Measurements from ENCODE around the gene C2CD4D.

Gene C2CD4D

DNA sequence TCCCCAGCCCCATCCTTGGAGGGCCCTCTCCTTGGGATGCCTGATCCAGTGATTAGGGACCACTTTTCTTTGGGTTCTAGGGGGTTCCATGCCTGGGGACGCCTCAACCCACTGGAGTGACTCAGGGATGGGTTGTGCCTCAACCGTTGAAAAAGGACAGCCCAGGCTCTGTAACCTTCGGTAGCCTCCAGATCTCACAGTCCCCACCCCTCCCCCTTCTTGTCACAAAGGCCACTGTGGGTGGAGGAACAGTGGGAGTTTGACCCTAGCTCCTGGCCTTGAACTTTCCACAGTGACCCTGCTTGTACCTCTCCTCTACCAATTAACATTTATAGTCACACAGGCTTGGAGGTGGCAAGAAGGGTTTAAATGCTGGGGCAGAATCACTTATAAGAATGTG lies 5.4 kb downstream of the C2CD4D start:
- no peak for DNase-seq

- peak in 1 of 51 donors; percentile 1 for DNase-seq
Measured at GRCh38 chr1:151833172-151833900, 6.3 kb downstream of the C2CD4D start.

DNA sequence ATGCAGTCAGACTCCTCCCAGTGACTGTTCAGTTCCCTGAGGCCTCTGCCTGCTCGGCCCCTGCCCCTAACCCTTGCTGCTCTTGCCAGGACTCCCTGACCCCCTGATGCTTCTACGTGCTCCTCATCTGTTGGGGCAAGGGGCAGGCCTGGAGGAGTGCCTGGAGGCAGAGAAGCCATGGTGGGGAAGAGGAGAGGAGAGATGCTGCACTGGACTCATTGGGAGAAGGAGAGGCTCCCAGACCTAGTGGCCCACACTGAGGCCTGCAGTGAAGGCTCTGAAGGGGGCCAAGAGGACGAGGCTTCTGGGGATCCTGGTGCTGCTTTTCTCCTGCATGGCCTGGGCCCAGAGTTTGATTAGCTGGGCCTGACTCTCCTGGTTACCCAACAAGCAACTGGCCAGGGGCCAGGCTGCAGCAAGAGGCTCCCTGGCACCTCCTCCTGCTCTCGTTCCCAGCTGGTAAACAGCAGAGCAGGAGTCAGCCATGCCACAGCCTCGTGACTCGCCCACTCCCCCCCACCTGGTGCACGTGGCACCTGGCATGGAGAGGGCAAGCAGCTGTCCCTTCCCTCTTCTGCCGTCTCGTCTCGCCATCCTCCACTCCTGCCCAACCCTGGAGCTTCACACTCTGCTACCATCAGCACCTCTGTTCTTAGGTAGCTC lies 7.2 kb downstream of the C2CD4D start:
- peak in 36 of 51 donors; percentile 2 to 75 (median 39) for DNase-seq

- peak in 2 of 51 donors; percentile 19 to 31 for DNase-seq
Measured at GRCh38 chr1:151831605-151832004, 8.0 kb downstream of the C2CD4D start, which contains the start of gene RORC. Gene RORC, minus strand, starts transcription at chr1:151831802. Its CDS starts 38 bp downstream, at chr1:151831764.

DNA sequence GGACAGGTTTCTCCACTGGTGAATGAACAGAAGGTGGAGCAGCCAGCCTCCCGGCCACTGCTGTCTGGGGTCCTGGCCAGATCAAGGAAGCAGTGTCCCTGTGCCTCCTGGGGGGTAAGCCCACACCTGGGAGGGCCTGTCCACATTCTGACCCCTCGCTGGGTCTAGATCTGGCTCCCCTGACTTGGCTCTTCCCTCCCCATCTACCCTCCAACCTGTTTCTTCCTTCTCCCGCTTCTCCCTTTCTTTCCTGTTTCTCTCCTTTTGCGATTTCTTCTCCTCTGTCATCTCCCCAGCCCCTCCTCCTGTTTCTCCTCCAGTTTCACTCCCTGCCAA lies 8.4 kb downstream of the C2CD4D start:
- DNase-seq = no peak

DNA sequence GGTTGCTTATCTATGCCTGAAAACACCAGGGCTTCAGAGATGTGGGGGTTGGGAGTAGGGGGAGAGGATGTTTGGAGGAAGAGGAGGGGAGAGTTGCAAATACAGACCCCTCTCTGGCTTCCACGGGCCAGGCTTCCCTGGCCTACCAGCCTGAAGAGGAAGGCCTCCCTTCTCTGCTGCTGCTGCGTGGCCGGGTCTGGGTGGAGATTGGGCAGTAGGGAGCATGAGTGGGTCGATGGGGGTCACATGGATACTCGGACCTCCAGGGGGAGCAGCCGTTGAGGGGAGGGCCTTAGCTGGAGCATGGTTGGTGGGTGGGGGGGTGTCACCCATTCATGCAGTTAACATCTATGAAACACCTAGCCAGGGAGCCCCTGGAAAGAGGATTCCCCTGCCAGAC lies 9.6 kb downstream of the C2CD4D start:
- no peak for DNase-seq

DNA sequence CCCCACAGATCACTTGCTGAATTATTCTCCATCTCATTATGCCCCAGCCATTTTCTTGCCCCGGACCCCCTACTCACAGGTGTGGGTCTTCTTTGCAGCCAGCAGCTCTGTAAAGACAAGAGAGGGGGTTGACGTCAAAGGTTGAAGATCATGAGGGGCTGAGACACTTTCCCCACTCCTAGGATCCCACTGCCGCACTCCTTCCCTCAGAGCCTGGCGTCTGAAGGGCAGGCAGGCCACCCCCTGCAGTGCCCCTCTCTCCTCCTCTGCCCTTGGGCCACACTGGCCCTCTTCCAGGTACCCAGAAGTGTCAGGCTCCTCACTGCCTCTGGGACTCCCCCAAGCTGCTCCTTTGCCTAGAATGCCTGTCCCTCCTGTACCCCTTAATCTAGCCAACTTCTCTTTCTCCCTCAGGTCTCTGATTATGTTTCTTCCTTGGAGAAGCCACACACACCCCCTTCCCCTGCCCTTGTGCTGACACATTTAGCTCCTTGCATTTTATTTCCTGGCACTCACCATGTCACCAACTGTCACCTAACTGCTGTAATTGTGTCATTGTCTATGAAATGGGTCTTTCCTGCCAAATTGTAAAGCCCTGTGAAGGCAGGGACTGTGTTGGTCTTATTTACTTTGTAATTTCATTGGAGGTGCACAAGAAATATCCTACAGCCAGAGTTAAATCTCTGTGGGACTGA lies 10.1 kb downstream of the C2CD4D start:
- no peak for DNase-seq

GRCh38 chr1:151828921-151829320 lies 10.7 kb downstream of the C2CD4D start:
- peak in 9 of 51 donors; percentile 6 to 24 (median 12) for DNase-seq

- no peak for DNase-seq
Measured at GRCh38 chr1:151827853-151828252, 11.8 kb downstream of the C2CD4D start.

GRCh38 chr1:151825751-151826660 lies 13.6 kb downstream of the C2CD4D start:
- DNase-seq = peak in 1 of 51 donors; percentile 18

GRCh38 chr1:151825204-151825603 lies 14.4 kb downstream of the C2CD4D start:
- peak in 4 of 51 donors; percentile 6 to 15 (median 10) for DNase-seq

GRCh38 chr1:151823175-151823574 lies 16.4 kb downstream of the C2CD4D start:
- no peak for DNase-seq

DNA sequence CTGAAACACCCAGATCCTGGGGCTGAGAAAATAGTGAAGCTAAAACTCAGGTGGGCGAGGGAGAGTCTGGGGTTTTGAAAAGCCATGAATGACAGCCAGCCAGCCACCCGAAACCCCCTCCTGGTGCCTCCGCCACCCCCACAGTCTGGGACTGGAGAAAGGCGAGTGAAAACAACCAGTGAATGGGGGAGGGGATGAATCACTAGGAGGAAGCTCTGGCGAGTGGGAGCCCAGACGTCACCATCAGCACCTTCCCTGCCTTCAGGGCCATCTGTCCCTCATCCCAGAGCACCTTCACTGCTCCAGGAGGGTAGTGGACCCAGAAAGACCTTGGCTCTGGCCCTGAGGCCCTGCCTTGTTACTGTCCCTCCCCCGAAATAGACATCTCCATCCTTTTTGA lies 17.2 kb downstream of the C2CD4D start:
- peak in 1 of 51 donors; percentile 36 for DNase-seq

- no peak for DNase-seq
Measured at GRCh38 chr1:151820940-151821339, 18.7 kb downstream of the C2CD4D start.

- no peak for DNase-seq
Measured at GRCh38 chr1:151819976-151820623, 19.5 kb downstream of the C2CD4D start.

DNA sequence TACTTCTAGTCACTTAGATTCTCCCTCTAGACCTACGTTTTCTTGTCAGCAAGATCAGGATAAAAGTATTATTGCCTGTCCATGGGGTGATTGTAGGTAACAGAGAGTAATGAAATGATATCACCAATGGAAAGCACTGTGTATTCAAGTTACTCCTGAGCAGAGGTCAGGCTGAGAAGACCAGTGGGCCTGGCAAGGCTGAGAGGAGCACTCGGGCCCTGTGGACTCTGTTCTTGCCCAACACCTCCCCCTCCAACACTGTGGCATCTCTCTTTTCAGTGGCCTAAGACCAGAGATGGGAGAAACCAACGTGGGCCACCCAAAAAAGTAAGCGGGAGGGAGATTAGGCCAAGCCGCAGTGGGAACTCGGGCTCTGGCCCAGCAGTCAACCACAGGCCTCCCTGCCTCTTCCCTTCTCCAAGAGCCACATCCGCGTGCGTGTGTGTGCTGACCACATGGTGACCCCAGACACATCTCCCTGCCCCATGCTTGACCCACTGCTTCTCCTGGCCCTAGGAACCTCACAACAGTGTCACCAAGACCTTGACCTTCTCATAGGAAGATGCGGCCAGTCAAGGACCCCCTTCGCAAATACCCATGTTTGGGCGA lies 20.3 kb downstream of the C2CD4D start:
- DNase-seq = no peak

DNA sequence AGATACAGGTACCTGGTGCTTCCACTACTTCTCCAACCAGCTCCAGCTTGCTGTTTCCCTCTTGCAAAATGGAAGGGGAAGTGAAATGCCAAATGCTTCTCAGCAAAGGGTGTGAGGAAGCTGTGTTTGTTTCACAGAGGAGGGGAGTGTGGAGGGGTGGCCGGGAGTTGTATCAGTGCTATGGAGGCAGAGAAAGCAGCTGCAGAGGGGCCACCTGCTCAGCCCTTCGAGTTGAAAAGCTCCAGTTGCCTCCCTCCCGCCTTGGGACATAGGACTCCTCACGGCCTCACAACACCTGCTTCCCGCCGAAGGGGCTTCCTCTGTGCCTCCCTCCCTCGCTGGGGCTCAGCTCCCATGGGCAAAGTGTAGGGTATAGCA lies 22.3 kb downstream of the C2CD4D start:
- DNase-seq = no peak

DNA sequence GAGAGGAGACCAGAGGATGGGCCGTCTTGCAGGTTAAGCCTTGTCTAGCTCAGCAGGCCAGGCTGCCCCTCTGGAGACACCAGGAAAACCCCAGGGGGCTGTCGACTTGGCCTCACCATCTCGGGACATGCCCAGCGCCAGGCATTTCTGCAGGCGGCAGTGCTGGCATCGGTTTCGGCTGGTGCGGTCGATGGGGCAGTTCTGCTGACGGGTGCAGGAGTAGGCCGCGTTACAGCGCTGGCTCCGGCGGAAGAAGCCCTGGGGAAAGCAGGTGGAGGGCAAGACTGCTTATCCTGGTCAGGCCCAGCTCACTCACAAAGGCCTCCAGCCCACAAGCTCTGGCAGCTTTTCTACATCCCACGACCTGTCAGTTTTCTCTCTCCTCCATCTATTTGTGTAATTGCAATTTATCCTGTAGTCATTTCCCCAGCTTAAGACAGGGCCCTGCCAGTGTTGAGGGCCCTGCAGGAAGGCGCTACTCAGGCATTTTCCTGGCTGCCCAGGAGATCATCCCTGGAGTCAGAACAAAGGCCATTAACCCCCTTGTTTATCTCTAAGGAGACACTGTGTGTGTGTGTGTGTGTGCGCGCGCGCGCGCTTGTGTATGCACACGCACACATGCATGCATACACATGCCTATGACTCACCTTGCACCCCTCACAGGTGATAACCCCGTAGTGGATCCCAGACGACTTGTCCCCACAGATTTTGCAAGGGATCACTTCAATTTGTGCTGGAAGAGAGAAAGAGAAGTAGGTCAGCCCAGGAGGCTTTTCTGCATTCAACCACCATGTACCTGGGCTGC lies 22.9 kb downstream of the C2CD4D start:
- DNase-seq = no peak

DNA sequence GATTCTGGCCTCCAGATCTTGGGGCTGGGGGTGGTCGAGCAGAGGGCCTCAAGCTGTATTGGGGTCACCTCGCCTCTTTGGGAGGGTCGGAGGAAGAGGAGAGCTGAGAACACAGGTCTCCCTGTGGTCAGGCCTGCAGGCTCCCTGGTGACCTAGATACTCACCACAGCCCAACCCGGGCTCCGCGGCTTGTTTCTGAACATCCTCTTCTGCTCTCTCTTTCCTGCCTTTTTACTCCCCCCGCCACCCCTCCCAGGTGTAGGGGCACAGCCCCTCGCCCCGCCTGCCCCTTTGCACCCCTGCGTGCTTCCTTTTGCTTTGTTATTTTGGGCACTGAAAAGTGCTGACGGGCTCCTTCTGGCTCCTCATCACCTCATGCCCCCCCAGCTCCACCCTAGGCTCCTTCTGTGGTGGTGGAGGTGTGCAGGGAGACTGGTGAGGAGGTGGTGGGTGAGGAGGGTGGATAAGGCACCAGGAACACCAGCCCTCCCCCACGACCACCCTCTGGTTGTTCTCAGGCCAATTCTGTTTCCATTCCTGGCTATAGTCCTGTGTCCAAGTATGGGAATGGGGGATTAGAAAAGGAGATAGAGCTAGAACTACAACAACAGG lies 23.8 kb downstream of the C2CD4D start:
- DNase-seq = no peak

All from hypothalamus (tissue), 51 donors.